OCI-LY3 (cell line): ENCODE measurements around the gene DLX3.

Source experiments
- H2AFZ ChIP-seq: fragments of 200-600, 300-600 bp; shearing (Covaris generic); 2 replicates; pipeline ENCODE4 v1.6.0; 2014; ENCODE audit warnings: antibody characterized with exemption, low read depth, low read length
- H3K27ac ChIP-seq: fragments of 200-600, 300-600 bp; sonication (generic); 2 replicates; pipeline ENCODE4 v1.5.1; 2014; ENCODE audit warnings: mild to moderate bottlenecking, low read length, moderate library complexity, mixed read lengths
- H3K27me3 ChIP-seq: fragments of 200-600, 300-600 bp; sonication (generic); 2 replicates; pipeline ENCODE4 v1.6.1; 2014; ENCODE audit warnings: low read depth, low read length, mixed read lengths
- H3K36me3 ChIP-seq: fragments of 200-600, 300-600 bp; sonication (generic); replicated peaks from 2 replicates; pipeline ENCODE3; 2014; ENCODE audit warnings: low read depth, low read length, mixed read lengths
- H3K4me1 ChIP-seq: fragments of 300-600, 200-600 bp; sonication (generic); 2 replicates; pipeline ENCODE4 v1.6.1; 2014; ENCODE audit warnings: low read length, mixed read lengths
- H3K4me2 ChIP-seq: fragments of 200-600, 300-600 bp; sonication (generic); 2 replicates; pipeline ENCODE4 v1.6.1; 2014; ENCODE audit warnings: low read length, mixed read lengths
- H3K4me3 ChIP-seq: fragments of 300-600, 200-600 bp; sonication (generic); 2 replicates; pipeline ENCODE4 v1.5.1; 2014; ENCODE audit warnings: antibody characterized with exemption, mild to moderate bottlenecking, low read length, moderate library complexity
- H3K79me2 ChIP-seq: fragments of 300-600, 200-600 bp; shearing (Covaris generic); 2 replicates; pipeline ENCODE4 v1.6.1; 2014; ENCODE audit warnings: mild to moderate bottlenecking, low read length, mixed read lengths
- H3K9ac ChIP-seq: fragments of 300-600, 200-600 bp; shearing (Covaris generic); 2 replicates; pipeline ENCODE4 v1.6.0; 2014; ENCODE audit warnings: mild to moderate bottlenecking, low read length, moderate library complexity
- H3K9me3 ChIP-seq: fragments of 200-600, 300-600 bp; shearing (Covaris generic); 2 replicates; pipeline ENCODE4 v1.6.1; 2014; ENCODE audit warnings: low read length, mixed read lengths; ENCODE audit not compliant: insufficient read depth
- H4K20me1 ChIP-seq: fragments of 200-600, 300-600 bp; sonication (generic); 2 replicates; pipeline ENCODE4 v1.6.1; 2016; ENCODE audit warnings: low read length, mixed read lengths; ENCODE audit not compliant: insufficient read depth
- EZH2phosphoT487 ChIP-seq: fragments of 200-600 bp; shearing (Covaris generic); IDR thresholded peaks from 2 replicates; pipeline ENCODE4 v1.6.1; 2018; ENCODE audit warnings: antibody characterized with exemption, mixed run types, low read depth
- TF ChIP-seq, protein P1 (sequence below): fragments of 200-600, 300-600 bp; sonication (generic); IDR thresholded peaks from 2 replicates; pipeline ENCODE4 v1.5.1; 2014; ENCODE audit warnings: antibody characterized with exemption, low read length, low read depth

The DLX3 gene

DNA sequence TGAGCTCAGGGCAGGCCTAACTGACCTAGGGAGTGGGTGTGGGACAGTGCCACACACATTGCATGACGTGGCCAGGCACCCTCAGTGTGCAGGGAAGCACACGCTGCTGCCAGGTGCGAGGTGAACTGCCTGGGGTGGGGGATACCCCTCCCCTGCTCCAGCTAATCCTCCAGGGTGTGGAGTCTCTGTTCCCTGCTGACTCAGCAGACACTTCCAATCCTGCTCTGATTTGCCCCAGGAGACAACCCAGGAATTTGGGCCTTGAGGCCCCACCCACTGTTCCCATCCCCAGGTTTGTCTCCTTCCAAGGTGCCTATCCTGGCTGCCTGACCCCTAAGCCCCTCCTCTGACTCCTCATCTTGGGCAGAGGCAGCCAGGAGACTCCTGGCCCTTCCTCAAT lies 10.7 kb downstream of the DLX3 start:
- no peaks in the 10 kb centered on the region for H3K79me2 ChIP-seq
- H3K36me3 ChIP-seq = no peaks in the 10 kb centered on the region
- H3K27ac ChIP-seq = no peak overlapping the region
- peaks cover 32% of the 10 kb centered on the region for H3K27me3 ChIP-seq
- TF ChIP-seq, protein P1, sequence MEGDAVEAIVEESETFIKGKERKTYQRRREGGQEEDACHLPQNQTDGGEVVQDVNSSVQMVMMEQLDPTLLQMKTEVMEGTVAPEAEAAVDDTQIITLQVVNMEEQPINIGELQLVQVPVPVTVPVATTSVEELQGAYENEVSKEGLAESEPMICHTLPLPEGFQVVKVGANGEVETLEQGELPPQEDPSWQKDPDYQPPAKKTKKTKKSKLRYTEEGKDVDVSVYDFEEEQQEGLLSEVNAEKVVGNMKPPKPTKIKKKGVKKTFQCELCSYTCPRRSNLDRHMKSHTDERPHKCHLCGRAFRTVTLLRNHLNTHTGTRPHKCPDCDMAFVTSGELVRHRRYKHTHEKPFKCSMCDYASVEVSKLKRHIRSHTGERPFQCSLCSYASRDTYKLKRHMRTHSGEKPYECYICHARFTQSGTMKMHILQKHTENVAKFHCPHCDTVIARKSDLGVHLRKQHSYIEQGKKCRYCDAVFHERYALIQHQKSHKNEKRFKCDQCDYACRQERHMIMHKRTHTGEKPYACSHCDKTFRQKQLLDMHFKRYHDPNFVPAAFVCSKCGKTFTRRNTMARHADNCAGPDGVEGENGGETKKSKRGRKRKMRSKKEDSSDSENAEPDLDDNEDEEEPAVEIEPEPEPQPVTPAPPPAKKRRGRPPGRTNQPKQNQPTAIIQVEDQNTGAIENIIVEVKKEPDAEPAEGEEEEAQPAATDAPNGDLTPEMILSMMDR = no peak
- no peak for TF ChIP-seq EZH2phosphoT487
- H3K4me1 ChIP-seq = no peaks in the 10 kb centered on the region
- H3K9me3 ChIP-seq = no peaks in the 10 kb centered on the region
- no peak overlapping the region for H2AFZ ChIP-seq
- no peak overlapping the region for H3K4me3 ChIP-seq
- H4K20me1 ChIP-seq = no peaks in the 10 kb centered on the region
- no peak overlapping the region for H3K4me2 ChIP-seq
- H3K9ac ChIP-seq = no peak overlapping the region

DNA sequence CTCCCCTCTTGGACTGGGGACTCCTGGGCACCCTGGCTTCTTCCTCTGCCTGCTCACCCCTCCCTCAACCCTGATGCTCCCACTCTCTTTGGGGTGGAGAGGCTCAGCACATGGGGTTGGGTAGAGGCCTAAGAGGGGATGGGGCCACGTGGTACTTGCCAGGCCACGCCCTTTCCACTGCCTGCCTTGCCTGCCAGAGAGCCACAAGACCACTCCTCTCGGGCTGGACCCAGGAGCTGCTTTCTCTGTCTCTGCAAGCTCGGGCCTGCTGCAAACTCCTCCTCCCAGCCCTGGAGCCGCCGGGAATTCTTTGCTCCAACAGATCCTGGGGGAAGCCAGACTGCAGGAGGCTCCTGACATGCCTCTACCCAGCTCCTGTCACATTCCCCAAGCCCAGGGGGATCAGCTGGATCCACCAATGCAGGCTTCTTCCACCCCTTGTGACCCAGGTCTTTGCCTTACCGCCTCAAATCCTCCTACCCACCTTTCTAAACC lies 14.3 kb downstream of the DLX3 start:
- H4K20me1 ChIP-seq = no peaks in the 10 kb centered on the region
- no peak overlapping the region for H2AFZ ChIP-seq
- H3K9ac ChIP-seq = no peak overlapping the region
- H3K4me3 ChIP-seq = no peak overlapping the region
- H3K36me3 ChIP-seq = no peaks in the 10 kb centered on the region
- TF ChIP-seq, protein P1 = no peak
- no peak for TF ChIP-seq EZH2phosphoT487
- H3K4me1 ChIP-seq = no peaks in the 10 kb centered on the region
- H3K27me3 ChIP-seq = peaks cover 13% of the 10 kb centered on the region
- H3K79me2 ChIP-seq = no peaks in the 10 kb centered on the region
- no peaks in the 10 kb centered on the region for H3K9me3 ChIP-seq
- H3K27ac ChIP-seq = no peak overlapping the region
- no peak overlapping the region for H3K4me2 ChIP-seq

DNA sequence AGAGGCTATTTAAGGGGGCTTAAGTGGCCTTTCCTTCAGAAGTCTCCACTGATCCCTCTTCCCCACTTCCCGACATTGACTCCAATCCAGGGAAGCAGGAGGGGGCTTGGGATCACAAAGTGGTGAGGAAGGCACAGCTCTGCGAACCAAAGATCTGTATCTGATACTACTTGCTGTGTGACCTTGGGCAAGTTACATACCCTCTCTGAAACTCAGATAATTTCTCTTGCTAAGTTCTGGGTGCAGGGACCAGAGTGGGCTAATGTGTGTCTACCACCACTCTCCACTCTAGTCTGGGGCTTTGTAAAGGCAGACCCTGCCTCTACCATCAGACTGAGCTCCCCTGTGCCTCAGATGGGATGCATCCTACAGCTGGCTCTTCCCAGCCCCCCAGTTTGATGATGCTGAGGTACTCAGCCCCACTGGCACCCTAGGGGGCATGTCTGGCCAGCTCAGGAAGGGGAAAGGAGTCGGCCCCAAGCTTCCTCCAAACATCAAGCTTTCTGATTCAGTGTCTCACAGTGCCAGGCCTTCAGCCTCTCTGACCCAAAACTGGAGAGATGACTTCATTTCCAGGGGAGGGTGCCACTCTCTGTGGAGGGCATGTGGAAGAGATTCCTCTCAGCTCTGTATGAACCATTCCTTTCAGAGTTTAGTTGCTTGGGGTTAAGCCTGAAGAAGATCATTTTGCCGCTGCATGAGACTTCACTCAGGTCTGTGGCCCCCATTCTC lies 15.1 kb downstream of the DLX3 start:
- Histone ChIP-seq H2AFZ (no peak overlapping the region), H3K9ac (no peak overlapping the region), H3K9me3 (no peaks in the 10 kb centered on the region), H3K4me3 (no peak overlapping the region), H3K4me1 (no peaks in the 10 kb centered on the region), H3K27ac (no peak overlapping the region), H3K36me3 (no peaks in the 10 kb centered on the region), H3K4me2 (no peak overlapping the region), H4K20me1 (no peaks in the 10 kb centered on the region), H3K27me3 (peaks cover 11% of the 10 kb centered on the region), H3K79me2 (no peaks in the 10 kb centered on the region)
- TF ChIP-seq, protein P1 = no peak
- TF ChIP-seq EZH2phosphoT487 = no peak

DNA sequence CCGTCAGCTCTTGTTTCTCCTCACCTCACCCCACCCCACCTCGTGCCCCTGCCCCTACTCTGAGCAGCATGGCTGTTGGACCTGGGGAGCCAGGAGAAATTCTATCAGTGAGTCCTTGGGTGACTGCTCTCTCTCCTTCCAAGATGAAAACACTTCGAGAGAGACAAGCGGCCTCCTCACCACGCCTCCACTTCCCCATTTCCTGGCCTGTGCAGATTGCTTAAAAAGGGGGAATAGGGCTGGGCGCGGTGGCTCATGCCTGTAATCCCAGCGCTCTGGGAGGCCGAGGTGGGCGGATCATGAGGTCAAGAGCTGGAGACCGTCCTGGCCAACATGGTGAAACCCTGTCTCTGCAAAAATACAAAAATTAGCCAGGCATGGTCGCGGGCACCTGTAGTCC lies 16.5 kb downstream of the DLX3 start:
- Histone ChIP-seq H3K4me1 (no peaks in the 10 kb centered on the region), H3K4me3 (no peak overlapping the region), H4K20me1 (no peaks in the 10 kb centered on the region), H3K9me3 (no peaks in the 10 kb centered on the region), H3K27me3 (peaks cover 11% of the 10 kb centered on the region), H3K4me2 (no peak overlapping the region), H2AFZ (no peak overlapping the region), H3K27ac (no peak overlapping the region), H3K9ac (no peak overlapping the region), H3K79me2 (no peaks in the 10 kb centered on the region), H3K36me3 (no peaks in the 10 kb centered on the region)
- TF ChIP-seq, protein P1 = no peak
- TF ChIP-seq EZH2phosphoT487 = no peak
